HG02759 (cell line): ENCODE measurements around the gene TRIM75.
"Not testable (repeated sequence)": the region's sequence is repeated elsewhere in the genome, so short reads cannot be mapped to it uniquely, and the experiment has no call there.

Source experiments
- ATAC-seq: cut with Tn5 transposase; IDR thresholded peaks from one replicate; pipeline ENCODE4 v1.9.1; 2021; ENCODE audit warnings: mild to moderate bottlenecking, moderate library complexity; ENCODE audit not compliant: unreplicated experiment

The TRIM75 gene

GRCh38 chr4:165073346-165073745, 19.7 kb downstream of the TRIM75 start:
- ATAC-seq, result not testable (repeated sequence)

- ATAC-seq, result no peak
These were observed 23.4 kb downstream of the TRIM75 start for GRCh38 chr4:165077034-165077578.

DNA sequence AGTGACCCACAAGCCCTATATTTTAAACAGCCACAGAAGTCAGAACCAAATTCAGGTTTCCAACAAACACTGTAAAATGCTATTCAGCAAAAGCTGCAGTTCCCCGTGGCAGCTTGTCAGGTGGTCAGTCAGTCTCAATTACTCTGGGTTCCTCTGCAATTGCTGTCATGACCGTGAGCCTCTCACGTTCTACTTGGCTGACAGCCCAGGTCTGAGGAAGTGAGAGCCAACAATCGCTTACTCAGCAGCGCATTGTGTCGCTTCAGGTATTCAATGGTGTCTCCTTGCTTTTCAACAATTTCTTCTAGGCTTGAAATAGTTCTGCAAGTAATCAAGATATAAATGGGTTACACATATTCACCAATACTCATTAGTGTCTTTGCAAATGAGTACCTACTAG, 25.8 kb downstream of the TRIM75 start:
- ATAC-seq, result no peak

GRCh38 chr4:165084787-165085186, 31.1 kb downstream of the TRIM75 start:
- not testable (repeated sequence) for ATAC-seq

DNA sequence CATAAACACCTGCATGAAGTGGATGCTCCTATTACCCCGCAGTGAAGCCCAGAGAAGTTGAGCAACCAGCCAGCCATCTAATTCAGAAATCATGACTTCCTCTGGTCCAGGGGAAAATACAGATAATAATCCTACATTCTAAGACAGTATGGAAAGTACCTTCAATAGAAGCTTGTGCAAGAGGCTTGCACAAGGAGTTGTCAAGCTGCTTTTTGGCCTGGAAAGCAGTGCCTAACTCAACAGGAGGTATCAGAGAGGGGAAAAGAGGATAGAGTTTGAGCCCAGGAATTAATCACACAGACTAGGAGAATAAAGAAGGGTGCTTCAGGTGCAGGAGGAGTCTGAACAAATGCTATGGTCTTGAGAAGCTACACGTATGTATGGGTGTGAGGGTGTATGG, 32.3 kb downstream of the TRIM75 start:
- ATAC-seq, result no peak

DNA sequence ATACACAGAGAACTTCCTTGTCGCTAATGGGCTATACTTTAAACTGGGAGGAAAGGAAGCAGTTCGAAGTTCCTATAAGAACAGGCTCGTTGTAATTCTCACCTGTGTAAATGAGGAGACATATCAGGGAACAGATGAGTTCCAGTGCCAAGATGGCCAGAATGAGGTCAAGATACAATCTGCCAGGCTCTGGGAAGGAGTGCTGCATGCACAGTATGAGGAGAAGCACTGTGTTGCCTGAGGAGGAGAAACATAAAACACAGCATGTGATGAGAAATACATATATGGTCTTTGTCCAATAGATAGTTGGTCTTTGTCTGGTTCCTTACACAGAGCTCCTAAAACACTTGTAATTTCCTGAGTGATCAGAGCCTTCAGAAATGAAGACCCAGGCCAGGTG, 34.7 kb downstream of the TRIM75 start:
- ATAC-seq, result no peak

DNA sequence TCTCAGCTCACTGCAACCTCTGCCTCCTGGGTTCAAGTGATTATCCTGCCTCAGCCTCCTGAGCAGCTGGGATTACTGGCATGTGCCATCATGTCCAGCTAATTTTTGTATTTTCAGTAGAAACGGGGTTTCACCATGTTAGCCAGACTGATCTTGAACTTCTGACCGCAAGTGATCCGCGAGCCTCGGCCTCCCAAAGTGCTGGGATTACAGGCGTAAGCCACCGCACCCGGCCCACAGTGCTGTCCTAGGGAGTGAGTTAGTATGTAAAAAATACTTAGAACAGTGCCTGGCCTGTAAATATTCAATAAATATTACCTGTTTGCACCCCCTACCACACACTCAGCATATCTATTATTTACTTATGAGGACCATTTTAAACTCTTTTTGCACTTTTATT, 38.5 kb downstream of the TRIM75 start:
- not testable (repeated sequence) for ATAC-seq

DNA sequence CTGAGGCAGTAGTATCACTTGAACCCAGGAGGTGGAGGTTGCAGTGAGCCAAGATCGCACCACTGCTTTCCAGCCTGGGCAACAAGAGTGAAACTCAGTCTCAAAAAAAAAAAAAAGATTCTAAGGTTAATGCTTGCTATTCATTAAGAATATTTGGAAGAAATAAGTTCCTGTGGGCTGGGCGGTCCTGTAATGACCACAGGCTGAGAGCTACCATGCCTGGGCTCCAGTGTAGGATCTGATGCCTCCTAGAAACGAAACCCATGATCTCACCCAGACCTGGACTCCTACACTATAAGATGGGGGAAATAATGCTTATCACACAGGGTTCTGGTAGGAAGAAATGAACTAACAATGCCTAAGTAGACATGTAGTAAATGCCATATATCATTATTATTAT, 41.2 kb downstream of the TRIM75 start:
- ATAC-seq, result no peak

GRCh38 chr4:165095291-165095690, 41.6 kb downstream of the TRIM75 start:
- ATAC-seq, result no peak

- no peak for ATAC-seq
These were observed 43.1 kb downstream of the TRIM75 start for GRCh38 chr4:165096776-165097175.

DNA sequence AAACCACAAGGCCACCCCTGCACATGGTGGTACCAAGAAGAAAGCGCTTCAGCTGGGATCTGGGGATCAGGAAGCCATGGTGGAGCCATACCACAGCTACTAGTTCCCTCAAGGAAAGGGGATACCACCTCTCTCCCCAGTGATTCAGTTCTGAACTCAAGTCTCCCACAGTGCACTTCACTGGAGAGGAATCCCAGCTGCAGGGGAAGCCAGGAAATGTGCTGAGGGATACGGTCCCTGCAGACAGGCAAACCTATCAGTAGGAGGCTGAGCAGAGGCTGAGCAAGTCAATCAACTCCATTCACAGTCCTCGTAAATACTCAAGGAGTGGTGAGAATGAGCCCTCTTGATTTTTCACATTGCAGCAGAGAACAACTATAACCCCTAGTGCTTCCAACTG, 48.0 kb downstream of the TRIM75 start:
- no peak for ATAC-seq

DNA sequence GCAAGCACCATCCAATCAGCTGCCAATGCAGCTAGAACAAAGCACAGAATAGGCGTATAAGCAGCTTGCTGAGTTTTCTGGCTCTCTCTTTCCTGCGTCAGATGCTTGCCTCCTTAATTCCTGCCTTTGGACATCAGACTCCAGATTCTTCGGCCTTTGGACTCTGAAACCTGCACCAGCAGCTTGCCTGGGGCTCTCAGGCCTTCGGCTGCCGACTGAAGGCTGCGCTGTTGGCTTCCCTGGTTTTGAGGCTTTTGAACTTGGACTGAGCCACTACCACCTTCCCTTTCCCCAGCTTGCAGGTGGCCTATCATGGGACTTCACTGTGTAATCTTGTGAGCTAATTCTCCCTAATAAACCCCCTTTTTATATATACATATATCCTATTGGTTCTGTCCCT, 52.9 kb downstream of the TRIM75 start:
- ATAC-seq, result no peak
